Epithelial cell of esophagus (primary cell): Measurements from ENCODE around the gene SPACA7.

Experiments used
- DNase-seq: peaks from one replicate; pipeline ENCODE4 v3.0.0; 2010; ENCODE audit warnings: low read depth
- H3K4me3 ChIP-seq: 2 replicates; pipeline ENCODE4 v1.5.1; 2011; ENCODE audit warnings: mild to moderate bottlenecking, low read length, control low read depth
- TF ChIP-seq, protein P1 (sequence below): IDR thresholded peaks from 2 replicates; pipeline ENCODE4 v1.5.1; 2011; ENCODE audit warnings: low read depth, mild to moderate bottlenecking, low read length, control low read depth, inconsistent platforms; ENCODE audit not compliant: insufficient read depth; ENCODE audit errors: missing control alignments

The SPACA7 gene

DNA sequence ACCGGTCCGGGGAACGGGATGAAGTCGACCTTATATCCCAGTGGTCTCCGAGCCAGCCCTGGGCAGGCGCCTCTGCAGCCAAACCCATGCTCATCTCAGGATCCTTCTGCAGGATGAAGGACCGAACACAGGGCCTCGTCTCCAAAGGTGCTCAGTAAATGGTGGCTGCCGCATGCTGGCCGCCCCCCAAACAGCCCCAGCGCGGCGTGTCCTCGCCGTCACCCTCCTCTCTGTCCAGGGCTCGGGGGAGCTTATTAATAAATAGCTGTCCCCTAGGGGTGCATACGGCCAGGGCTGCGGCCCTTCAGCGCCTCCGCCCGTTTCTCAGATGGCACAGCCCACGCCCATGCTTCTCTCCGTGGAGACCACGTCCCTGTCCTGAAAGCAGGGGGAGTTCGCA lies 32.6 kb upstream of the SPACA7 start:
- TF ChIP-seq, protein P1, sequence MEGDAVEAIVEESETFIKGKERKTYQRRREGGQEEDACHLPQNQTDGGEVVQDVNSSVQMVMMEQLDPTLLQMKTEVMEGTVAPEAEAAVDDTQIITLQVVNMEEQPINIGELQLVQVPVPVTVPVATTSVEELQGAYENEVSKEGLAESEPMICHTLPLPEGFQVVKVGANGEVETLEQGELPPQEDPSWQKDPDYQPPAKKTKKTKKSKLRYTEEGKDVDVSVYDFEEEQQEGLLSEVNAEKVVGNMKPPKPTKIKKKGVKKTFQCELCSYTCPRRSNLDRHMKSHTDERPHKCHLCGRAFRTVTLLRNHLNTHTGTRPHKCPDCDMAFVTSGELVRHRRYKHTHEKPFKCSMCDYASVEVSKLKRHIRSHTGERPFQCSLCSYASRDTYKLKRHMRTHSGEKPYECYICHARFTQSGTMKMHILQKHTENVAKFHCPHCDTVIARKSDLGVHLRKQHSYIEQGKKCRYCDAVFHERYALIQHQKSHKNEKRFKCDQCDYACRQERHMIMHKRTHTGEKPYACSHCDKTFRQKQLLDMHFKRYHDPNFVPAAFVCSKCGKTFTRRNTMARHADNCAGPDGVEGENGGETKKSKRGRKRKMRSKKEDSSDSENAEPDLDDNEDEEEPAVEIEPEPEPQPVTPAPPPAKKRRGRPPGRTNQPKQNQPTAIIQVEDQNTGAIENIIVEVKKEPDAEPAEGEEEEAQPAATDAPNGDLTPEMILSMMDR = no peak
- H3K4me3 ChIP-seq = no peak overlapping the region
- DNase-seq = no peak

DNA sequence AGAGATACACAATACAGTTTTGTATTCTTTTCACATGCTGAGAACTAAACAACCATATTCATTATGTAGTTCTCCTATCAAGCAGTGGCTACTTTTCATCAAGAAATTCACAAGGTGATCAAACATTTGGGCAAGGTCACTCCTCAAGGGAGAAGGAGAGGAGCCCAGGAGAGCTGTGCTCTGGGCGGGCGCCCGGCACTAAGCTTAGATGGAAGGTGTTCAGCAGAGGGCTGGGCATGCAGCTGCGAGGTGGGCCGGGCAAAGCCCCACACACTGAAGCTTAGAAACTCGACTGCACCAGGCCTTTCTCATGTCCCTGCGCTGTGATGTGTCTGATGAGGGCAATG lies 30.4 kb upstream of the SPACA7 start:
- DNase-seq = no peak
- TF ChIP-seq, protein P1 = no peak
- no peak overlapping the region for H3K4me3 ChIP-seq

DNA sequence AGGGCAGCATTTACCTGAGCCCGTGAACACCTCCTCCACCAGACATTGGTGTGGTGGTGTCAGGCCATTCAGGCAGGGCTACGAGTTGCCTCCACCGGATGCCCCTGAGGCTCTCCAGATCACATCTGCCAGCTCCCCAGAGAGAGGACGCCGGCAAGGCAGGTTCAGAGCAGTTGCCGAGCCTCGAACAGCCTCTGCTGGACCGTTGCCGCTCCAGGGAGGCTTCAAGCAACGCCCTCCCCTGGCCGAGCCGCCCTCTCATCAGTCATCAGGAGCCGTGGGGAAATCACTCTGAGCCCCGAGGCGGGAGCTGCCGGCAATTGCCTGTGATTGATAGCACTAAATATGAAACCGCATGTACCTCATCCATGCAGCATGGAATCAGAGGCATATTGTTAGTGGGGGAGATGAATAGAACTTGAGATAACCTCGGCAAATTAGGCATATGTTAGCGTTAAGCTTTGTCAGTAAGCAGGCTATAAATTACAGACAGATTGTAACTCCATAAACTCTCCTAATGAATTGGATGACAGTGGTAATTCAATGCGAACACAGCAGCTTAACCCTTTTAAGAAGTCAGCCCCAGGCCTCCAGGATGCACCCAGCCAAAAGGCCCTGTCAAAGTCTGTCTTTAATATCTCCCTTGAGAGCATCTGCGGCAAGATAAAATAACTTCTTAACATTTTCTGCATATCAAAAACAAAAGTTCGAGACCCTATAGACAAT lies 29.8 kb upstream of the SPACA7 start:
- no peak for DNase-seq
- TF ChIP-seq, protein P1 = no peak
- H3K4me3 ChIP-seq = no peak overlapping the region

DNA sequence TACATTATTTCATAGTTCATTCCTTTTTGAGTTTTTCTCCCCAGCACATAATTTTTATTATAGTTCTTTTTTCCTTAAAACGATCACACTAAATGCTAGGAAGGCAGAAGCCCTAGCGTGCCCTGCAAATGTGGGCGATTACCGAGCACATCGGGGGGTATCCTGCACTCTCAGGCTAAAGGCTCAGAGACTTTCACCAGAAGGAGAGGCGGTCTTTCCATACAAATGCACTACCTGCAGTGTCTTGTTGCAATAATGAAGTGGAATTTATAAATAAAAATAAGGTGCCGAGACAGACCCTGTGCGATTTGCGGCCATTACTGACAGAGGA lies 29.3 kb upstream of the SPACA7 start:
- no peak for DNase-seq
- no peak overlapping the region for H3K4me3 ChIP-seq
- TF ChIP-seq, protein P1 = no peak

DNA sequence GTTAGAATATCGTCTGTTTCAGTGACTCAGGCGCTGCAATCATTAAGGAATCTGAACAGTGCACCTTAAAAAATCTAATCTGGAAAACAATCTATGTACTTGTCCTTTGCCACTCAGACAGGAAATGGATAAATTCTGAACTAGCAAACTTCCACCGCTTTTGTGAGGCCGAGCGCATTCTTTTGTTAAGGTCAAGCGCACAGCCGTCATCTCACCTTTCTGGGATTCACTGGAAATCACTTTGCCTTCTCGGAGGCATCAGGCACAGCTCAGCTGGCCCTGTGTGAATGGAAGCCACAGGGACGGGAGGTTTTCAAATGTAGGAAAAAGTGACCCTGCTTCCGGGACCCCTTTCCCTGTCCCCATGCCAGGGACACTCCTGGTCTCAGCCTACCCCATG lies 28.2 kb upstream of the SPACA7 start:
- DNase-seq = no peak
- no peak overlapping the region for H3K4me3 ChIP-seq
- TF ChIP-seq, protein P1 = no peak

DNA sequence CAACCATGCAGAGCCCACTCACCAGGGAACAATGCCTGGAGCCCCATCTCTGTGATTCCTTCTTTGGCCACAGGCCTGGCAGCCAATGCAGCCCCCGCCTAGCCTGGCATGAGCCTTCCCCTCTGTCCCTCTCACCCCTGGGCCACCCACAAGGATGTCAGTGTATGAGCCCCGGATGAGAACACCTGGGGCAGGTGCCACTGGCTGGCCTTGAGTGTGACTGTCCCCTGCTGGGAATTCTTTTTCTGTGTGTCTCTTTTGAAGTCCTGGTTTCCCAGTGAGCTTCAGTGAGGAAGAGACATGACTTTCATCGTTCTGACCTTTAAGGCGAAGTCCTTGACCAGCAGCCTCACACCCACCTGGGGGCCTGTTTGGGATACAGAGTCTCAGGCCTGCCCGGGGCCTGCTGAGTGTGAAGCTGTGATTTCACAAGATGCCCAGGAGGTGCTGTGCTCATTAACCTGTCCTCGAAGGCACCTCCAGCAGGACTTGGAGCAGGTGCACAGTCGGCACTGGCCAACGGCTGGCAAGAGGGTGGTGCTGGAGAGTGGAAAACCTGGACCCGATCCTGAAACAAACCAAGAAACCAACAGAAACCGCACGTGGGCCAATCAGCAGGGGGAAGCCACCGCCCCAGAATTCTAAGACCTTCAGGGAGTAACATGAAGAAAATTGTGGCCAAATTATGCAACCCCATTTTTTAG lies 27.4 kb upstream of the SPACA7 start:
- H3K4me3 ChIP-seq = no peak overlapping the region
- DNase-seq = no peak
- TF ChIP-seq, protein P1 = no peak

DNA sequence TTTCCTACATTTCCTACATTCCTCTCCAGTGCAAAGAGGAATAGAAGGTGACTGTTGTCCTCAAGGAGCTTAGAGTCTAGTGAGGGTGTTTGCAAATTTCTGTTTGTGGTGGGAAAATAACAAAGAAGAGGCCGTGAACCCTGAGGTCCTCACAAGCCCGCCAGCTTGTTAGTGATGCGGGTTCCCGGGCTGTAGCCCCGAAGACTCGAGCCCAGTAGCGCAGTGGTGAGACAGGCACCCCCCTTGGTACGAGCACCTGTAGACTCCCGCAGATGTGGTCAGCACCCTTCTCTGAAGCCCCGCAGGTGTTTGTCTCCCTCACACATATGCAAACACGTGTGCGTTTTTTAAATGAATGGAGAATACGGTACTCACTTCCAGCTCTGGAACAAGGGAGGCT lies 26.5 kb upstream of the SPACA7 start:
- no peak for DNase-seq
- H3K4me3 ChIP-seq = no peak overlapping the region
- TF ChIP-seq, protein P1 = no peak
